ENCODE results near the gene TTC33.

Gene TTC33

DNA sequence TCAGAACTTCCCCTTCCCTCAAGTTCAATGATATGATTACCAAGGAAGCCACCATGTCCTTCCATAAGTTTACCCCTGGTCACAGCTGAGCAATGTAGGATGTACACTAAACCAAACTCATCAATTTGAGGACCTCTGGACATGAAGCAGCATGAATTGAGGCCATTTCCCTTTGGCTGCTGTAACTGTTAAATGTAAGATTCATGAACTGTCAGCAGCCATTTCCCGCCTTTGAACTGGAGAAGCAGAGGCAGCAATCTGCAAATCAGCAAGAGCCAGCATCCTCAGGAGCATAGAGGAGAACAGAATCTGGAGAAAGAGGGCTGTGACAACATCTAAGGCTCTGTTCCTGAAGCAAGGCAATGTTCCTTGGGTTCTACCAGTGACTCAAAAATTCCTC, 180.3 kb downstream of the TTC33 start:
- no peaks in the 10 kb centered on the region for H3K9me3 ChIP-seq (ENCODE audit: insufficient read depth, low read depth, low read length)
- H2AK5ac ChIP-seq (ENCODE audit: low read length): no peak overlapping the region
- no peak overlapping the region for H3K9ac ChIP-seq (ENCODE audit: low read length)
- no peaks in the 10 kb centered on the region for H3K4me1 ChIP-seq (ENCODE audit: control insufficient read depth in 1 of 2, insufficient read depth in 2 of 2, low read length in 2 of 2)
- WGBS (ENCODE audit: extremely low coverage, insufficient coverage, insufficient read length): no CpG with 5 or more reads among the region's 1 CpG
- H3K18ac ChIP-seq (ENCODE audit: low read length): no peak overlapping the region
- no peak overlapping the region for H4K91ac ChIP-seq (ENCODE audit: low read depth, low read length)
- no peaks in the 10 kb centered on the region for H3K36me3 ChIP-seq (ENCODE audit: control insufficient read depth in 1 of 2, insufficient read depth in 2 of 2, low read length in 2 of 2)
- no peaks in the 10 kb centered on the region for H3K27me3 ChIP-seq (ENCODE audit: insufficient read depth, low read length)
- no peak overlapping the region for H3K23ac ChIP-seq (ENCODE audit: low read length)
- H3K4me2 ChIP-seq (ENCODE audit: low read length): no peak overlapping the region
- DNase-seq: no peak
- no peak overlapping the region for H4K8ac ChIP-seq (ENCODE audit: low read depth, low read length)
- H3K4ac ChIP-seq (ENCODE audit: low read depth, low read length): no peak overlapping the region
- H3K14ac ChIP-seq (ENCODE audit: low read length): no peak overlapping the region
- H2AFZ ChIP-seq (ENCODE audit: insufficient read depth, low read length, poor library complexity): no peak overlapping the region
- no peaks in the 10 kb centered on the region for H3K79me1 ChIP-seq (ENCODE audit: low read length)
- no peak overlapping the region for H3K27ac ChIP-seq (ENCODE audit: low read depth, low read length)
- H2BK12ac ChIP-seq (ENCODE audit: low read length): no peak overlapping the region
- no peak overlapping the region for H4K12ac ChIP-seq (ENCODE audit: low read depth, low read length)
- no peaks in the 10 kb centered on the region for H3K79me2 ChIP-seq (ENCODE audit: control insufficient read depth, insufficient read depth, low read length, poor library complexity)
- H2BK120ac ChIP-seq (ENCODE audit: insufficient read depth, low read length, poor library complexity): no peak overlapping the region
- H2BK5ac ChIP-seq (ENCODE audit: low read depth, low read length, poor library complexity): no peak overlapping the region
- no peak overlapping the region for H3K4me3 ChIP-seq (ENCODE audit: low read depth, low read length)

GRCh38 chr5:40572937-40573336, 182.8 kb downstream of the TTC33 start:
- H4K8ac ChIP-seq (ENCODE audit: low read depth, low read length): no peak overlapping the region
- H4K12ac ChIP-seq (ENCODE audit: low read depth, low read length): no peak overlapping the region
- H3K18ac ChIP-seq (ENCODE audit: low read length): no peak overlapping the region
- H3K36me3 ChIP-seq (ENCODE audit: control insufficient read depth in 1 of 2, insufficient read depth in 2 of 2, low read length in 2 of 2): no peaks in the 10 kb centered on the region
- H3K79me1 ChIP-seq (ENCODE audit: low read length): no peaks in the 10 kb centered on the region
- H3K4me2 ChIP-seq (ENCODE audit: low read length): no peak overlapping the region
- no peaks in the 10 kb centered on the region for H3K27me3 ChIP-seq (ENCODE audit: insufficient read depth, low read length)
- H2AK5ac ChIP-seq (ENCODE audit: low read length): no peak overlapping the region
- no peak overlapping the region for H2BK5ac ChIP-seq (ENCODE audit: low read depth, low read length, poor library complexity)
- no peak overlapping the region for H3K4ac ChIP-seq (ENCODE audit: low read depth, low read length)
- no peak overlapping the region for H4K91ac ChIP-seq (ENCODE audit: low read depth, low read length)
- no peaks in the 10 kb centered on the region for H3K4me1 ChIP-seq (ENCODE audit: control insufficient read depth in 1 of 2, insufficient read depth in 2 of 2, low read length in 2 of 2)
- H3K23ac ChIP-seq (ENCODE audit: low read length): no peak overlapping the region
- no peak overlapping the region for H3K4me3 ChIP-seq (ENCODE audit: low read depth, low read length)
- no peak overlapping the region for H3K27ac ChIP-seq (ENCODE audit: low read depth, low read length)
- no peak overlapping the region for H3K14ac ChIP-seq (ENCODE audit: low read length)
- no peaks in the 10 kb centered on the region for H3K9me3 ChIP-seq (ENCODE audit: insufficient read depth, low read depth, low read length)
- H3K9ac ChIP-seq (ENCODE audit: low read length): no peak overlapping the region
- H3K79me2 ChIP-seq (ENCODE audit: control insufficient read depth, insufficient read depth, low read length, poor library complexity): no peaks in the 10 kb centered on the region
- H2BK12ac ChIP-seq (ENCODE audit: low read length): no peak overlapping the region
- H2AFZ ChIP-seq (ENCODE audit: insufficient read depth, low read length, poor library complexity): no peak overlapping the region
- WGBS (ENCODE audit: extremely low coverage, insufficient coverage, insufficient read length): no CpG with 5 or more reads among the region's 2 CpGs
- no peak for DNase-seq
- no peak overlapping the region for H2BK120ac ChIP-seq (ENCODE audit: insufficient read depth, low read length, poor library complexity)

DNA sequence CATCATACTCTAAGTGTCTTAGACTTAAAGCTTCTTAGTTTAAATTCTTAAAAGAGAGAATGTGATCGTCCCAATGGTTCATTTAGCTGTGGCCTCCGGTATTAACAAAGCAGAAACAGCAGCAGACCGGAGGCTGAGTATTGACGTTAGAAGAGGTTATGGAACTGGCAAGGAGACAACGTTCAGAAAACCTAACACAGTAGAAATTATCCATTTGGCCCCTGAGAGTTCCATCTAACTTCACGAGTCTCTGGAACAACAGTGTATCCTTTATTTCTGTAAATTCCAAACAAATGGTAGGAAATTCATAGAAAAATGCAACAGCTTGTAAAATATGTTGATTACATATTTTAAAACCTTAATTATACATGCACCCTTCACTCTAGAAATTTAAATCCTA, 183.4 kb downstream of the TTC33 start:
- Histone ChIP-seq H3K23ac (ENCODE audit: low read length) (no peak overlapping the region), H2BK120ac (ENCODE audit: insufficient read depth, low read length, poor library complexity) (no peak overlapping the region), H4K91ac (ENCODE audit: low read depth, low read length) (no peak overlapping the region), H3K4ac (ENCODE audit: low read depth, low read length) (no peak overlapping the region), H3K4me2 (ENCODE audit: low read length) (no peak overlapping the region), H3K36me3 (ENCODE audit: control insufficient read depth in 1 of 2, insufficient read depth in 2 of 2, low read length in 2 of 2) (no peaks in the 10 kb centered on the region), H4K8ac (ENCODE audit: low read depth, low read length) (no peak overlapping the region), H3K4me3 (ENCODE audit: low read depth, low read length) (no peak overlapping the region), H3K79me1 (ENCODE audit: low read length) (no peaks in the 10 kb centered on the region), H3K14ac (ENCODE audit: low read length) (no peak overlapping the region), H4K12ac (ENCODE audit: low read depth, low read length) (no peak overlapping the region), H3K9ac (ENCODE audit: low read length) (no peak overlapping the region), H3K4me1 (ENCODE audit: control insufficient read depth in 1 of 2, insufficient read depth in 2 of 2, low read length in 2 of 2) (no peaks in the 10 kb centered on the region), H3K9me3 (ENCODE audit: insufficient read depth, low read depth, low read length) (no peaks in the 10 kb centered on the region), H3K79me2 (ENCODE audit: control insufficient read depth, insufficient read depth, low read length, poor library complexity) (no peaks in the 10 kb centered on the region), H2AK5ac (ENCODE audit: low read length) (no peak overlapping the region), H3K27ac (ENCODE audit: low read depth, low read length) (no peak overlapping the region), H2BK12ac (ENCODE audit: low read length) (no peak overlapping the region), H3K18ac (ENCODE audit: low read length) (no peak overlapping the region), H2BK5ac (ENCODE audit: low read depth, low read length, poor library complexity) (no peak overlapping the region), H2AFZ (ENCODE audit: insufficient read depth, low read length, poor library complexity) (no peak overlapping the region), H3K27me3 (ENCODE audit: insufficient read depth, low read length) (no peaks in the 10 kb centered on the region)
- no CpG with 5 or more reads among the region's 6 CpGs for WGBS (ENCODE audit: extremely low coverage, insufficient coverage, insufficient read length)
- no peak for DNase-seq

DNA sequence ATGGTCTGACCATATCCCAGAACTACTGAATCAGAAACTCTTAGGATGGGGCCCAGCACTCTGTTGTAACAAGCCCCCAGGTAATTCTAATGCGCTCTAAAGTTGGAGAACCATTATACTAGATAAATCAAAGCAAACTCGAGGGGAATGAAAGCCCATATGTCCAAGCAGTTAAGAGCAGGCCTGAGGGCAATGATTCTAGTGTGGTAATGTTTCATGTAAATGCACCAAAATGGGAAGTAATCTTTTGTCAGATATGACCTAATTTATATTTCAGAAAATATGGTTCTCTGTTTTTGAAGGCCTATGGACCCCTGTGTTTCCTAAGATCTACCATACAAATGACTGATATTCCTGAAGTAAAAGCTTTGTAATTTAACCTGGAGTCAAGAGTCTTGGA, 184.0 kb downstream of the TTC33 start:
- Histone ChIP-seq H2AFZ (ENCODE audit: insufficient read depth, low read length, poor library complexity) (no peak overlapping the region), H3K9ac (ENCODE audit: low read length) (no peak overlapping the region), H3K4me3 (ENCODE audit: low read depth, low read length) (no peak overlapping the region), H3K14ac (ENCODE audit: low read length) (no peak overlapping the region), H2BK12ac (ENCODE audit: low read length) (no peak overlapping the region), H3K4ac (ENCODE audit: low read depth, low read length) (no peak overlapping the region), H3K27me3 (ENCODE audit: insufficient read depth, low read length) (no peaks in the 10 kb centered on the region), H3K36me3 (ENCODE audit: control insufficient read depth in 1 of 2, insufficient read depth in 2 of 2, low read length in 2 of 2) (no peaks in the 10 kb centered on the region), H3K9me3 (ENCODE audit: insufficient read depth, low read depth, low read length) (peaks cover 1% of the 10 kb centered on the region), H3K4me1 (ENCODE audit: control insufficient read depth in 1 of 2, insufficient read depth in 2 of 2, low read length in 2 of 2) (no peaks in the 10 kb centered on the region), H4K91ac (ENCODE audit: low read depth, low read length) (no peak overlapping the region), H2BK120ac (ENCODE audit: insufficient read depth, low read length, poor library complexity) (no peak overlapping the region), H3K79me2 (ENCODE audit: control insufficient read depth, insufficient read depth, low read length, poor library complexity) (no peaks in the 10 kb centered on the region), H4K12ac (ENCODE audit: low read depth, low read length) (no peak overlapping the region), H3K79me1 (ENCODE audit: low read length) (no peaks in the 10 kb centered on the region), H3K23ac (ENCODE audit: low read length) (no peak overlapping the region), H3K27ac (ENCODE audit: low read depth, low read length) (no peak overlapping the region), H2AK5ac (ENCODE audit: low read length) (no peak overlapping the region), H2BK5ac (ENCODE audit: low read depth, low read length, poor library complexity) (no peak overlapping the region), H3K18ac (ENCODE audit: low read length) (no peak overlapping the region), H4K8ac (ENCODE audit: low read depth, low read length) (no peak overlapping the region), H3K4me2 (ENCODE audit: low read length) (no peak overlapping the region)
- WGBS (ENCODE audit: extremely low coverage, insufficient coverage, insufficient read length): no CpG with 5 or more reads among the region's 2 CpGs
- peak in 1 of 2 donors; percentile 18 for DNase-seq

Measured in trophoblast cell (in vitro differentiated cells and primary cell).